ENCODE measurements around the gene CFAP73.
"Not testable (repeated sequence)": the region's sequence is repeated elsewhere in the genome, so short reads cannot be mapped to it uniquely, and the experiment has no call there.

CFAP73 gene

GRCh38 chr12:113190761-113191160 lies 41.2 kb downstream of the CFAP73 start:
- no peak for DNase-seq (ENCODE audit: low read depth)

DNA sequence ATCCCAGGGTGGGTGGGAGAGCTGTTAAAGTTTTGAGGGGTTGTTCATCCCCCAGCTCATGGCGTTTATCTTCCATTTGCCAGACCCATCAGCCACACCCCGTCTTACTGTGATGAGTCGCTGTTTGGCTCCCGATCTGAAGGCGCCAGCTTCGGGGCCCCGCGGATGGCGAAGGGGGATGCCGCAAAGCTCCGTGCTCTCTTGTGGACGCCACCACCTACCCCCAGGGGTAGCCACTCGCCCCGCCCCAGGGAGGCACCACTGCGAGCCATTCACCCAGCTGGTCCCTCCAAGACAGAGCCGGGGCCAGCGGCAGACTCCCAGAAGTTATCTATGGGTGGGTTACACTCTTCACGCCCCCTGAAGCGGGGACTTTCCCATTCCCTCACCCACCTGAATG lies 41.7 kb downstream of the CFAP73 start:
- no peak for DNase-seq (ENCODE audit: low read depth)

- DNase-seq (ENCODE audit: low read depth): peak; percentile 26
These were observed 45.5 kb downstream of the CFAP73 start for GRCh38 chr12:113194971-113195391.

DNA sequence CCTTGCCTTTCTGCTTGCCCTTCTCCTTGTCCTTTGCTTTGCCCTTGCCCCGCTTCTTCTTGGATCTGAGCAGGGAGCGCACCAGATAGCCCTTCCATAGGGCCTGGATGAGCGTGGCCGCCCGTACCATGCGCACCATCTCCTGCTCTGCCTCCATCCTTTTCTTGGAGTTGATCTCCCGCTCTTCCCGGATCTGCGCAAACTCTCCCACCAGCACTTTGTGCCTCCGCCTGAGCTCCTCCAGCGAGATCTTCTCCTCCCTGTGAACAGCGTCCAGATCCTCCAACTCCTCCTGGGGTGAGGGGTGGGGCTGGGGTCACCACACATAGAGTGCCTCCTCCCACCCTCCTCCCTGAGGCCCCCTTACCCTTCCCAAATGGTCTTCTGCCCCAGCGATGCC lies 46.1 kb downstream of the CFAP73 start:
- no peak for DNase-seq (ENCODE audit: low read depth)

- no peak for DNase-seq (ENCODE audit: low read depth)
These were observed 47.1 kb downstream of the CFAP73 start for GRCh38 chr12:113196582-113196981.

GRCh38 chr12:113196990-113197389 lies 47.5 kb downstream of the CFAP73 start:
- peak; percentile 82 for DNase-seq (ENCODE audit: low read depth)

DNA sequence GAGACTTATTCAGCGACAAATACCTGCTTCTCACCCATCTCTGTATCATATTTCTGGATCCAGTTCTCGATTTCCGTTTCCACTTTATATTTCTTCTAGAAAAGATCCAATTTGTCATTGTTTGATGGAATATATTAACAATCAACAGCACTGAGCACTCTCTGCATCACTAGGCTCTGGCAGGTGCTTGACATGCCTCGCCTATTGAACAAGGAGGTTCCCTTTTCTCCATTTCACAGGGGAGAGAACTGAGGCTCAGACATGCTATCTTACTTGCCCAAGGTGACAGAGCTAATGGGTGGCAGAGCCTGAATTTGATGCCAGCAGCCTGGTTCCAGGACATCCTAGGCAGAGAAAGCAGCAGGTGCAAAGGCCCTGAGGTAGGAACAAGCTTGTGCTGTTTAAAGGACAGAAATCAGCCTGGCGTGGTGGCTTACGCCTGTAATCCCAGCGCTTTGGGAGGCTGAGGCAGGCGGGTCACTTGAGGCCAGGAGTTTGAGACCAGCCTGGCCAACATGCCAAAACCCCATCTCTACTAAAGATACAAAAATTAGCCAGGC lies 48.1 kb downstream of the CFAP73 start:
- DNase-seq (ENCODE audit: low read depth): no peak

GRCh38 chr12:113198296-113198695 lies 48.8 kb downstream of the CFAP73 start:
- DNase-seq (ENCODE audit: low read depth): no peak

- no peak for DNase-seq (ENCODE audit: low read depth)
These were observed 50.7 kb downstream of the CFAP73 start for GRCh38 chr12:113200021-113200797.

DNA sequence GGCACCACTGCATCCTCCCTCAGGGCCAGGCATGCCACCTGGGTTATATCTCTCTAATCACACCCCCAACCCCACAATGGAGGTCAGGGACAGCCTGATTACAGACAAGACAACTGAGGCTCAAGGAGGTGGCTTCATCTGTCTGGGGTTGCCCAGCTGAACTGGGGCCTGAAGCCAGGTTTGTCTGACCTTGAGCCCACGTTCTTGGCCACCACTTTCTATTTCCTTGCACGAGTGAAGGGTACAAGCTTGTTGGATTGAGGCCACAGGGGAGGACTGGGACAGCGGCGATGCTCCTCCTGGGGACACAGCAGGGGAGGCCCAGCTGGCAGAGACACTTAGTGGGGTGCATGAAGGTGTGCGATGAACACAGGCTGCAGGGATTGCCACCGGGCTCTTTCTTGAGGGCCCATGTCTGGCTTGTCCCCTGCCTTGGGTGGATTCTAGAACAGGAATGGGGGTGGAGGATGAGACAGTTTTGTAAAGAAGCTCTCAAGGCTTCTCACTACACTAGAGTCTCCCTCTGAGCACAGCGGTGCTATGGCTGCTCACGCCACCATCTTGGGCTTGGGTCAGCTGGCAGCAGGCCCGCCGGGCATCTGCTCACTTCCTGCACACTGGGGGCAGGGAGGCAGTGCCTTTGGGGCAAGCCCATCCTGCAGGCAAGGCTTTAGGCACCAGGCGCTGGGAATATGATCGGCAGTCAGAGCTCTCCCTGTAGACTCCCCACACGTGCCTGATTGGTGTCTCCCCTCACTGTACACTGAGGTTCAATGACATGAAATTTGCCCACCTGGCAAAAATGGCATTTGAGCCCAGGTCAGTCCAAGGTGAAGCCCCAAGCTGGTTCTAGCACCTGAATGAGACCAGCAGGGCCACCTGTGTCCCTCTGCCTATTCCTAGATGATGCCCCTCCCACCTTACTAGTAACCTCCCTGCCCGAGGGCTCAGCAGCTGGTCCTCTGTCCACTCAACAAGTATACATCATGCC lies 52.0 kb downstream of the CFAP73 start:
- DNase-seq (ENCODE audit: low read depth): no peak

DNA sequence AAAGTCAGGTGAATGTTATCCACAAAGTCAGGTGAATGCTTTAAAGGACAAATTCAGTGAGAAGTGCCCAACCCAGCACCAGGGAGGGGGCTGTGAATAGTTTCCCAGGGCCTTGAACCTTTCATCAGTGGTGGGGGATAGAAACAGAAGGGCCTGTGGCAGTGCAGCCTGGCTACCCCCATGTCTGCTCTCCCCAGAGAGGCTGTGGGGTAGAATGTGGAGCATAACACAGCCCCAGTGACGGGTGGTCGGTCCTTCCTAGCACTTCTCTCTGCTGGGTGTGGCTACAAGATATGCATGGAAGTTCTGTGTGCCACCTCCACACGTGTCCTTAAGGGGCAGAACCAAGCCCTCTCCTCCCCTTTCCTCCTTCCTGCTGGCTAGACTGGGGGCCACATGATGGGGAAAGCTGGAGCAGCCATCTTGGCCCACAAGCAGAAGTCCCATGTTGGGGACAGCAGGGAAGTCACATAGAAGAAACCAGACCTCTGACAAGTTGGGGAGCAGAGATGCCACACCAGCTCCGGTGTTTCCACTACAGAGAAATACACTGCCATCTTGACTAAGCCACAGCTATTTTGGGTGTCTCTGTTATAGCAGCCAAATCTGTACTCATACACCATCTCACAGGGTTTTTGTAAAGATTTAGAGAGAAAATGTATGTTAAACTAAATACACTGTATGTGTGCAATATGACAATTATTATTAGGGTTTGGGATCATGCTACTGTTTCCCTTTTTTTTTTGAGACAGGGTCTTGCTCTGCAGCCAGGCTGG lies 53.0 kb downstream of the CFAP73 start:
- no peak for DNase-seq (ENCODE audit: low read depth)

DNA sequence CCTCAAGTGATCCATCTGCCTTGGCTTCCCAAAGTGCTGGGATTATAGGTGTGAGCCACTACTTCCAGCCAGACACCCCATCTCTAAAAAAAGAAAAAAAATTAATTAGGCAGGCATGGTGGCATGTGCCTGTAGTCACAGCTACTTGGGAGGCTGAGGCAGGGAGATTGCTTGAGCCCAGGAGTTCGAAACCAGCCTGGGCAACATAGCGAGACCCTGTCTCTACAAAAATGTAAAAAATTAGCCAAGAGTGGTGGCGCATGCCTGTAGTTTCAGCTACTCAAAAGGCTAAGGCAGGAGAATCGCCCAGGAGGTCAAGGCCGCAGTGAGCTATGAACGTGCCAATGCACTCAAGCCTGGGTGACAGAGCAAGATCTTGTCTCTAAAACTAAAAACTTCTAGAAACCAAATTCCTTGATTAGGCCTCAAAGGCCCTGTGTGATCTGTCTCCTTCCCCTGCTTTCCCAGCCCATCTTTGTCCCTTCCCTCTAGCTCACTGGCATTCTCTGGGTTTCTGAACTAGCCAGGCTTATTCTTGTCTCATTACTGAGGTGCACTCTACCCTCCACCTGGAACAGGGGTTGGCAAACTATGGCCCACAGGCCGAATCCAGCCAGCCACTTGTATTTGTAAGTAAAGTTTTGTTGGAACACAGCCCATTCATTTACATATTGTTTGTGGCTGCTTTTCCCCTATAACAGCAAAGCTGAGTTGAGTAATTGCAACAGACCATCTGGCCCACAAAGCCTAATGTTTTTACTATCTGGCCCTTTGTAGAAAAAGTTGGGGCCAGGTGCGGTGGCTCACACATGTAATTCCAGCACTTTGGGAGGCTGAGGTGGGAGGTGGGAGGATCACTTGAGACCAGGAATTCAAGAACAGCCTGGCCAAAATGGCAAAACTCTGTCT lies 54.6 kb downstream of the CFAP73 start:
- no peak for DNase-seq (ENCODE audit: low read depth)

DNA sequence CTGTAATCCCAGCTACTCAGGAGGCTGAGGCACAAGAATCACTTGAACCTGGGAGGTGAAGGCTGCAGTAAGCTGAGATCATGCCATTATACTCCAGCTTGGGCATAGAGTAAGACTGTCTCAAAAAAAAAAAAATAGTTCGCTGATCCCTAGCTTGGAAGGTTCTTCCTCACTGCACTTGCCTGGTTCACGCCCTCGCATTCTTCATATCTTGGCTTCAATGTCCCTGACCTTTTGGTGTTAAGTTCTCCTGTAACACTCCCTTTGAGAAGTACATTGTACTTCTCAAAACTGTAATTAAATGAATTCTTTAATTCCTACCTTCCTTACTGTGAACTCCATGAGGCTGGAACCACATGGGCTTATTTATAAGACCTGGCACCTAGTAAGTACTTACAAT lies 55.3 kb downstream of the CFAP73 start:
- no peak for DNase-seq (ENCODE audit: low read depth)

- not testable (repeated sequence) for DNase-seq (ENCODE audit: low read depth)
These were observed 57.3 kb downstream of the CFAP73 start for GRCh38 chr12:113206802-113207201.

- DNase-seq (ENCODE audit: low read depth): no peak
These were observed 58.1 kb downstream of the CFAP73 start for GRCh38 chr12:113207613-113208040.

GRCh38 chr12:113208041-113208934 lies 58.8 kb downstream of the CFAP73 start:
- DNase-seq (ENCODE audit: low read depth): no peak
